Common myeloid progenitor, CD34-positive (primary cell): ENCODE results near the gene ALDH1L2.

ENCODE experiments used
- CTCF ChIA-PET: fragments of 350-600 bp; sonication (Branson Sonifier 250); formaldehyde crosslinking; loops from one replicate; lab custom pipeline; 2021; ENCODE audit warnings: antibody characterized with exemption; lab: Charles Lee
- POLR2A ChIA-PET: fragments of 350-600 bp; sonication (Branson Sonifier 250); formaldehyde crosslinking; loops from one replicate; lab custom pipeline; 2021; ENCODE audit warnings: antibody characterized with exemption; lab: Charles Lee
- DNase-seq, 3 donors: peaks; one replicate each; pipeline versions ENCODE4 v3.0.0 to v3.0.0-alpha.2; 2013
- H3K27ac ChIP-seq, 2 experiments: 1 replicate in 1 of 2; 2 replicates in 1 of 2; pipeline ENCODE4 v1.7.0; 2013; ENCODE audit warnings: inconsistent platforms in 2 of 2, low read length in 2 of 2, mild to moderate bottlenecking in 2 of 2, low read depth in 1 of 2, moderate library complexity in 1 of 2; ENCODE audit not compliant: severe bottlenecking in 2 of 2, insufficient read depth in 1 of 2, poor library complexity in 1 of 2
- H3K27me3 ChIP-seq, 5 experiments: replicated peaks in 2 of 5; 1 replicate in 3 of 5; 2 replicates in 2 of 5; pipeline versions ENCODE4 v1.6.1 to v1.7.0; 2013; ENCODE audit warnings: low read length in 4 of 5, mild to moderate bottlenecking in 2 of 5, moderate library complexity in 2 of 5, inconsistent platforms in 1 of 5; ENCODE audit not compliant: insufficient read depth in 5 of 5, control insufficient read depth in 4 of 5
- H3K36me3 ChIP-seq, 4 experiments: 1 replicate in 2 of 4; 2 replicates in 2 of 4; pipeline versions ENCODE4 v1.6.1 to v1.7.0; 2013; ENCODE audit warnings: low read length in 3 of 4, control low read depth in 1 of 4, mild to moderate bottlenecking in 1 of 4; ENCODE audit not compliant: control insufficient read depth in 4 of 4, insufficient read depth in 4 of 4
- H3K4me1 ChIP-seq, 4 experiments: 1 replicate in 3 of 4; 2 replicates in 1 of 4; pipeline versions ENCODE4 v1.6.1 to v1.7.1; 2013; ENCODE audit warnings: low read length in 3 of 4, mild to moderate bottlenecking in 3 of 4, control low read depth in 1 of 4, inconsistent platforms in 1 of 4, moderate library complexity in 1 of 4; ENCODE audit not compliant: control insufficient read depth in 4 of 4, insufficient read depth in 4 of 4; ENCODE audit errors: control extremely low read depth in 1 of 4
- H3K4me3 ChIP-seq, 7 experiments: 1 replicate in 4 of 7; 2 replicates in 3 of 7; pipeline versions ENCODE4 v1.5.1 to v1.7.0; 2013; ENCODE audit warnings: mild to moderate bottlenecking in 7 of 7, low read length in 6 of 7, moderate library complexity in 6 of 7, inconsistent platforms in 2 of 7, low read depth in 2 of 7, control low read depth in 1 of 7; ENCODE audit not compliant: insufficient read depth in 4 of 7, control insufficient read depth in 1 of 7; ENCODE audit errors: extremely low read depth in 1 of 7
- H3K9me3 ChIP-seq, 5 experiments: 1 replicate in 4 of 5; 2 replicates in 1 of 5; pipeline versions ENCODE4 v1.6.1 to v1.7.1; 2013; ENCODE audit warnings: low read length in 4 of 5, mild to moderate bottlenecking in 2 of 5, inconsistent platforms in 1 of 5, low read depth in 1 of 5, moderate library complexity in 1 of 5; ENCODE audit not compliant: control insufficient read depth in 4 of 5, insufficient read depth in 2 of 5; ENCODE audit errors: control extremely low read depth in 1 of 5
- WGBS: methylation state at CpG from one replicate; pipeline ENCODE4 v1.1.5; 2013; ENCODE audit not compliant: insufficient coverage; 5-methylcytosine and 5-hydroxymethylcytosine counted together

Gene ALDH1L2

DNA sequence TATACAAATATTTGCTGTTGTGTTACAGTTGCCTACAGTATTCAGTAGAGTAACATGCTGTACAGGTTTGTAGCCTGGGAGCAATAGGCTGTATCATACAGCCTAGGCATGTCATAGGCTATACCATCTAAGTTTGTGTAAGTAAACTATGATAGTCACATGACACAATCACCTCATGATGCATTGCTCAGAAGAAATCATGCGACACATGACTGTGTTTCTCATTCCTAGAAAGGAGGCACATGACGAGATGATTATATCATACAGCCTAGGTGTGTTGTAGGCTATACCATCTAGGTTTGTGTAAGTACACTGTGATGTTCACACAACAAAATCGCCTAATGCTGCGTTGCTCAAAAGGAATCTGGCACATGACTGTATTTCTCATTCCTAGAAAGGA lies 66.2 kb downstream of the ALDH1L2 start:
- CTCF ChIA-PET = interaction anchor here (1.1 kb wide), 1 partner anchor 660 kb away, joined by 3 read pairs; no protein-coding TSS in a partner anchor
- no peak for DNase-seq
- H3K36me3 ChIP-seq = peaks cover 2 to 34% (median 19%) of the 10 kb centered on the region in 4 experiments
- POLR2A ChIA-PET = no interaction called here
- no peak overlapping the region for H3K4me3 ChIP-seq
- H3K9me3 ChIP-seq = peaks cover 0 to 5% (median 0%) of the 10 kb centered on the region in 5 experiments
- no peaks in the 10 kb centered on the region for H3K4me1 ChIP-seq
- no peaks in the 10 kb centered on the region for H3K27me3 ChIP-seq
- H3K27ac ChIP-seq = no peak overlapping the region
- 100% methylated on average over 4 of the region's 4 CpGs for WGBS

DNA sequence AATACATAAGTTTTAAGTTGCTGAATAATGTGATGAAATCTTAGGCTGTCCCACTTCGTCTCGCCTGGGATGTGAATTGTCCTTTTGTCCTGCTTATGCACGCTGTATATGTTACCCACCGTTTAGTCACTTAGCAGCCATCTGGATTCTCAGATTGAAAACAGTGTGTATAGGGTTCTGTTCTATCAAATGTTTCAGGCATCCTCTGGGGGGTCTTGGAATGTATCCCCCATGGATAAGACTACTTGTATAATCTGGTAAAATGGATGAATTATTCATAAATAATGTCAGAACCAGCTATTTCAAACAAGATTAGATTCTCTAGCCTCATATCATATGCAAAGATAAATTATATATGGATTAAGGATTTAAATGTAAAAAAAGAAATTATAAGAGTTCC lies 68.7 kb downstream of the ALDH1L2 start:
- Histone ChIP-seq H3K4me1 (no peaks in the 10 kb centered on the region), H3K27me3 (no peaks in the 10 kb centered on the region), H3K4me3 (no peak overlapping the region), H3K27ac (no peak overlapping the region), H3K36me3 (peaks cover 3 to 52% (median 23%) of the 10 kb centered on the region in 4 experiments), H3K9me3 (peaks cover 0 to 11% (median 5%) of the 10 kb centered on the region in 5 experiments)
- ChIA-PET POLR2A (no interaction called here), CTCF (interaction anchor here (2.3 kb wide), 1 partner anchor 10 kb away, joined by 8 read pairs; no protein-coding TSS in a partner anchor)
- DNase-seq = no peak
- WGBS = 100% methylated on average over 3 of the region's 4 CpGs

DNA sequence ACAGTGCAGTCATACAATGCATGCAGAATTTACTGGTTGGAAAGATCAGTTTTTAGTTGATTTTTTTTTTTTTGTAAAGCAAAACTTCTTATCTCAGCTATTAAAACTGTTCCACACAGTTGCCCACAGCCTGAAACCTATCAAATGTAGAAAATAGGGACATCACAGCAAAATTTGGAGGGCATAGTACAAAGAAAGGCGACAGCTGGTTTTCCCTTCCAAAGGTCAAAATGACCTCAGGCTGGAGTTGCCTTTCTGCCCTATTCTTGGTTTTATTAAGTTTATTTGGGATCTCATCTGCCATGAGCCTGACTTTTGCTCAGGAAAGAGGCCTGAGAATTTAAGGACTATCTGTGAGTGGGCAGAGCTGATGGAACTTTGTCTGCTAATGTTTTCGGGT lies 69.7 kb downstream of the ALDH1L2 start:
- peaks cover 6 to 58% (median 23%) of the 10 kb centered on the region in 4 experiments for H3K36me3 ChIP-seq

DNA sequence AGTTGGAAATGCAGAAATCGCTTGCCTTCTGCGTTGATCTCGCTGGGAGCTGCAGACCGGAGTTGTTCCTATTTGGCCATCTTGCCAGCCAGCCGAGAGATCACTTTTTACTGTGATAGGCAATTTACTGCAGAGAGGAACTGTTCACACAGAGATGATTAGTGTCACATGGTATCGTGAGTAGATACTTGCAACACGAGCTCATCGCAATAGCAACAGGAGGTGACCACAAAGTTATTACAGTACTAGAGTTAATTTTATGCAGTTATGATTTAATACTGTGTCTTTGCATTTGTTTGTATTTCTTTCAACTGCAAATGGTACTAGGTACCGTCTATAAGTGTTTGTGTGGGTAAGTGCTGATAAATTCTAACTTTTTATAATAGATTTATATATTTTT lies 70.4 kb downstream of the ALDH1L2 start:
- H3K27ac ChIP-seq = no peak overlapping the region
- CTCF ChIA-PET = no interaction called here
- POLR2A ChIA-PET = no interaction called here
- H3K36me3 ChIP-seq = peaks cover 6 to 60% (median 23%) of the 10 kb centered on the region in 4 experiments
- H3K4me3 ChIP-seq = no peak overlapping the region
- H3K4me1 ChIP-seq = no peaks in the 10 kb centered on the region
- 93% methylated on average over 5 of the region's 9 CpGs for WGBS
- no peak for DNase-seq
- H3K27me3 ChIP-seq = no peaks in the 10 kb centered on the region
- H3K9me3 ChIP-seq = peaks cover 0 to 11% (median 5%) of the 10 kb centered on the region in 5 experiments

More for the DNA sequence above, 69.7 kb downstream of the ALDH1L2 start:
- ChIA-PET CTCF (interaction anchor here (2.3 kb wide), 1 partner anchor 11 kb away, joined by 8 read pairs; no protein-coding TSS in a partner anchor), POLR2A (no interaction called here)
- Histone ChIP-seq H3K4me3 (no peak overlapping the region), H3K9me3 (peaks cover 0 to 11% (median 5%) of the 10 kb centered on the region in 5 experiments), H3K27ac (no peak overlapping the region), H3K27me3 (no peaks in the 10 kb centered on the region), H3K4me1 (no peaks in the 10 kb centered on the region)
- WGBS = 94% methylated on average over 2 of the region's 2 CpGs
- no peak for DNase-seq

DNA sequence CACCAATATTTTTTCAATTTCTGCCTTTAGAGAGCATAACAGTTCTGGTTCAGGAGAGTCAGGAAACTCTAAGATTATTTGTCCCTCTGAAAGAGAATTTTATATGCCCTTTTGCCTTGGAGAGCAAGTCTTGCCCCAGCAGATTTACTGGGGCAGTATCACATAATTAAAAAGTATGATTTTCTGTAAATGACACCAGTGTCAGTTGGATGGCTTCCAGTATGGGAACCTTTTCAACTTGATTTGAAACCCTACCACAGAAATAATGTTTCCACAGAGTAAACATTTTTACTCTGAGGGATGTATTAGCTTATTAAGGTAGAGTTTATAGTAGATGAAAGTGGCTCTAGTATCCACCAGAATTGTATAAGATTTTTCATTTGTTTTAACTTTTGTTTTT lies 82.8 kb downstream of the ALDH1L2 start:
- Histone ChIP-seq H3K9me3 (peaks cover 0 to 17% (median 1%) of the 10 kb centered on the region in 5 experiments), H3K4me3 (no peak overlapping the region), H3K27me3 (no peaks in the 10 kb centered on the region), H3K36me3 (peaks cover 36 to 92% (median 59%) of the 10 kb centered on the region in 4 experiments), H3K4me1 (no peaks in the 10 kb centered on the region), H3K27ac (no peak overlapping the region)
- CTCF ChIA-PET = interaction anchor here (0.5 kb wide), 1 partner anchor 18 kb away, joined by 3 read pairs; no protein-coding TSS in a partner anchor
- peak in 1 of 3 donors; percentile 3 for DNase-seq
- POLR2A ChIA-PET = no interaction called here

DNA sequence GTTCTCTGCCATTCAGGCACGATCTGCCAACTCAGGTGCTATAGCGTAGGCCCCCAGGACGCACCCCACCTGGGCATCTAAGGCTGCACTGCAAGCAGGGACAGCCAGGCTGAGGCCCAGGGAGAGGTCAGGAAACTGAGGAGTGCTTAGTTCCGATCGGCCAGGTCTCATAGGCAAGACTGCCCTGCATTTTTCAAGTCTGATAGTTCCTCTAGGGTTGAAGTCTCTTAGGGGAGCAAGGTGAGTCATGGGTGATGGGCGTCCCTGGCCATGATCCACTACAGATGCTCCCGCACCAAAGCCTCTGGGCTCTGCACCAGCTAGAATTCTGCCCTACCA lies 84.9 kb downstream of the ALDH1L2 start:
- Histone ChIP-seq H3K9me3 (peaks cover 0 to 18% (median 3%) of the 10 kb centered on the region in 5 experiments), H3K27ac (no peak overlapping the region), H3K4me1 (no peaks in the 10 kb centered on the region), H3K27me3 (no peaks in the 10 kb centered on the region), H3K4me3 (no peak overlapping the region), H3K36me3 (peaks cover 31 to 91% (median 67%) of the 10 kb centered on the region in 4 experiments)
- CTCF ChIA-PET = no interaction called here
- no peak for DNase-seq
- WGBS = 88% methylated on average over 6 of the region's 7 CpGs
- POLR2A ChIA-PET = no interaction called here

DNA sequence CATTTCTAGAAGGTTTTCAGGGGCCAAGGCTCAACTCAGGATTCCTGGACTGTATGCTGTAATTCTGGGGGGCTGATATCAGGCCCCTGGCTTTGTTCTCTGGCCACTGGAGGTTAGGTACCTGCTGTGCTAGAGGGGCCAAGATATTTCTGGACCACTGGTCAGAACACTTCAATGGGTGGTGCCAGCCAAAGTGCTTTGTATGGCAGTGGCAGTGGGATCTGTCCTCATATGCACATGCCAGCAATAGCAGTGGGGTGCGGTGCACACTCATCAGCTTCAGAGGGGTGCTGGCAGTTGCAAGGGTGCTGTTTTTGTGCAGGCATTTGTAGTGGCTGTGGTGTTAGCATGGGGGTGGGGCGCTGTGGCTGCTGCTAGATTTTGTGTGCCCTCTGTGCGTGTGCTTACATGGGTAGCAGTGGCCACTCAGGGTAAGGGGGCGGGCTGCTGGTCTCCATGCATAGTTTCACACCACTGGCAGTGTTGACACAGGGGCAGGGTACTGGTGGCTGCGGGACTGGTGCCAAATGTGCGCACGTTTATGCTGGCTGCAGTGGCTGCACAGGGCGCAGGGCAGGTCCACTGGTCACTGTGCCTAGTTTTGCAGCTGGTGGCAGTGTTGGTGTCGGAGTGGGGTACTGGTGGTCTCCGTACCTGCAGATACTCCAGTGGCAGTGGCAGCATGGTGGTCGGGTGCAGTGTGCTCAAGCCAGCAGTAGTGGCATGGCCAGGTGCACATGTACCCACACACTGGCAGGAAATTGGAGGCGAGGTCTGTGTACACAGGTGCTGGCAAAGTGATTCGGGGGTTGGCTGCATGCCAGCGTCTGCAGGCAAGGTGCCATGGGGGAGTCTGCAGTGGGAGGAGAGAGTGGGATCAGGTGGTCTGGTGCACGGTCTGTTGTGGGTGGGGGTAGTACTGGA lies 85.6 kb downstream of the ALDH1L2 start:
- Histone ChIP-seq H3K27me3 (no peaks in the 10 kb centered on the region), H3K4me1 (no peaks in the 10 kb centered on the region), H3K4me3 (no peak overlapping the region), H3K36me3 (peaks cover 31 to 91% (median 68%) of the 10 kb centered on the region in 4 experiments), H3K9me3 (peaks cover 0 to 18% (median 3%) of the 10 kb centered on the region in 5 experiments), H3K27ac (no peak overlapping the region)
- CTCF ChIA-PET = no interaction called here
- POLR2A ChIA-PET = no interaction called here
- DNase-seq = no peak
- 91% methylated on average over 12 of the region's 15 CpGs for WGBS
